Activated T-helper 1 cell treated with anti-CD3 and anti-CD28 coated beads, Interleukin-12 subunit alpha, Interleukin-12 subunit beta, Interleukin-2, Interleukin-4 antibody, amounts not matched to agents 30 ng/mL and 10 ng/mL and 1 ng/mL, durations not matched to agents 14 hours and 24 hours and 36 hours (primary cell): Measurements from ENCODE around the gene VAV2. TPM values are rescaled to one million over a fixed set of nuclear protein-coding genes. Genes with fewer than 3 reads are reported as not detected.
"Not testable (repeated sequence)": the region's sequence is repeated elsewhere in the genome, so short reads cannot be mapped to it uniquely, and the experiment has no call there.

Source experiments
- DNase-seq: peaks from one replicate; pipeline ENCODE4 v3.0.0; 2021; ENCODE audit warnings: low spot score
- H3K27ac Mint-ChIP-seq: one replicate; pipeline ENCODE4 v1.8.0; 2021; ENCODE audit warnings: mild to moderate bottlenecking, mixed read lengths
- H3K27me3 Mint-ChIP-seq: one replicate; pipeline ENCODE4 v1.8.0; 2022; ENCODE audit warnings: mild to moderate bottlenecking, moderate library complexity, mixed read lengths; ENCODE audit not compliant: insufficient read depth
- H3K36me3 Mint-ChIP-seq: one replicate; pipeline ENCODE4 v1.8.0; 2021; ENCODE audit warnings: low read depth, mixed read lengths
- H3K4me1 Mint-ChIP-seq: one replicate; pipeline ENCODE4 v1.8.0; 2021; ENCODE audit warnings: low read depth, mixed read lengths
- H3K4me3 Mint-ChIP-seq: one replicate; pipeline ENCODE4 v1.8.0; 2021; ENCODE audit warnings: mild to moderate bottlenecking, moderate library complexity, mixed read lengths
- H3K9me3 Mint-ChIP-seq: one replicate; pipeline ENCODE4 v1.8.0; 2021; ENCODE audit warnings: mixed read lengths
- intact Hi-C: fragments of 100-400 bp; cut with micrococcal nuclease; formaldehyde crosslinking; loops from one replicate; pipeline ENCODE4 v1.15.1; 2024
- total RNA-seq: library from RNA; stranded (reverse); gene quantifications from 2 replicates; pipeline ENCODE4 v1.2.3, GENCODE V29; 2022

VAV2 gene
- total RNA-seq, 1 donor from 2014 or later, result 5.8 TPM

DNA sequence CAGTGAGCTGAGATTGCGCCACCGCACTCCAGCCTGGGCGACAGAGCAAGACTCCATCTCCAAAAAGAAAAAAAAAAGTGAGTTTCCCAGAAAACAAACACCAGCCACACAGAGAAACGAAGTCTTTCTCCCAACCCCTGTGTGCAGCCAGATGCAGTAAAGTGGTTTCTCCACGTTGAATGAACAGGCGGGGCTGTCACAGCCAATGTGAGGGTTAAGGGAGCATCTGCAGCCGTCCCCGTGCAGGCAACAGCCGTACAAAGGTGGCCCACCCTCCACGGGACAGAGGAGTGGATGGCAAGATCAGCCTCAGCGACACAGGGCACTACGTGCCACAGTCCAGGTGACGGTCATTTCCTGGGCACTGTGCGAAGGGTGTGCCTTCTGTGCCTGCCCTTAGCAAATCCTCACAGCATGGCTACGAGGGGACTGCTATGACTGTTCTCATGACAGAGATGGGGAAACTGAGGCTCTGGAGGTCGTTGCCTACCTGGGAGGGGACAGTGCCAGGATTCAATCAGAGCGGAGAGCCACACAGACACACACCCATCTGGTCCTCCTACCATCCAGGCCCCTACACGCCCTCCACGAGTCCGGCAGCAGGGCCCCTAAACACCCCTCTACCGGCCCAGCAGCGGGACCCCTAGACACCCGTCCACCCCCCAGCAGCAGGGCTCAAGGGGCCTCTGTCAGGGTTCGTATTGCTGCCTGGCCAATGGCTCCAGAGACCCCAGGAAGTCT, 2.3 kb downstream of the VAV2 start:
- intact Hi-C loops, result loop anchor here (5.0 kb wide), 1 partner anchor 572 kb away; the partner anchor contains the start of gene REXO4
- no peak overlapping the region for H3K4me3 Mint-ChIP-seq

DNA sequence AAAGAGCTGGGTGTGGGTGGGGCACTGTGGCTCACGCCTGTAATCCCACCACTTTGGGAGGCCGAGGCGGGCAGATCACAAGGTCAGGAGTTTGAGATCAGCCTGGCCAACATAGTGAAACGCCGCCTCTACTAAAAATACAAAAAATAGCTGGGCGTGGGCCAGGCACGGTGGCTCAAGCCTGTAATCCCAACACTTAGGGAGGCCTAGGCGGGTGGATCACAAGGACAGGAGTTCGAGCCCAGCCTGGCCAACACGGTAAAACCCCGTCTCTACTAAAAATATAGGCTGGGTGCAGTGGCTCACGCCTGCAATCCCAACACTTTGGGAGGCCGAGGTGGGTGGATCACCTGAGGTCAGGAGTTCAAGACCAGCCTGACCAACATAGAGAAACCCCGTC, 3.4 kb downstream of the VAV2 start:
- H3K36me3 Mint-ChIP-seq, H3K9me3 Mint-ChIP-seq, intact Hi-C loops, H3K4me3 Mint-ChIP-seq, H3K4me1 Mint-ChIP-seq, H3K27ac Mint-ChIP-seq, DNase-seq: not testable (repeated sequence)
- peaks cover 16% of the 10 kb centered on the region for H3K27me3 Mint-ChIP-seq

More for the DNA sequence above, 2.3 kb downstream of the VAV2 start:
- no peak for DNase-seq
- no peaks in the 10 kb centered on the region for H3K4me1 Mint-ChIP-seq
- H3K27me3 Mint-ChIP-seq, result peaks cover 19% of the 10 kb centered on the region
- H3K27ac Mint-ChIP-seq, result no peak overlapping the region
- no peaks in the 10 kb centered on the region for H3K36me3 Mint-ChIP-seq
- no peaks in the 10 kb centered on the region for H3K9me3 Mint-ChIP-seq

DNA sequence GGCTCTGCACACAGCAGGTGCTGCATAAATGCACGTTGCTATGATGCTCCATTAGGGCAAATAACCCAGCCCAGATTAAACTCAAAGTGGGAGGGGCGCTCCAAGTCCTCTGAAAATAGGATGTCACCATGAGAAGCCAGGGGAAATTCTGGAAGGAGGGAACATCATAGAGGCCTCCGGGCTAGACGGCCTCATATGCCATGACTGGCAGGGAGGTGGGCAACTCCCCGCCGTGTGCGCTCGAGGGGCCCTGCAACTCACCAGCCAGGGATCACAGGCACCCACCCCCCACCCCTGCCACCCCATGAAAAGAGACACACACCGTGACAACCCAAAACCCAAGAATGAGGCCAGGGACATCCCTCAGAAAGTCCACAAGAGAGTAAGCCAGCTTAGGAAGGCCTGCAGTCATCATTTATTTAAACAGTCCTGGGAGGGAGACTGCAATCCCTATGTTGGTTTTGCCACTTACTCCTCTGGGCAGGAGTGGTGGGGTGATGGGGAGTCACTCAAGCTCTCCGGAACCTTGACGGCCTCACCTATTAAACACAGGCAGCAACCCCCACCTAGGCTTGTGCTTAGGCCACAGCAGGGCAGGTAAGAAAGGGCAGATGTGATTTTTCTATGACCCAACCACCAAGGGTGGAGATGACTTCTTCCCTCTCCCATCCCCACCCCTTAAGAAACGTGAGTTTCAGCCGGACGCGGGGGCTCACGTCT, 4.0 kb downstream of the VAV2 start:
- intact Hi-C loops, result no loop called here
- no peak for DNase-seq
- H3K4me3 Mint-ChIP-seq, result no peak overlapping the region
- H3K27me3 Mint-ChIP-seq, result peaks cover 16% of the 10 kb centered on the region
- H3K27ac Mint-ChIP-seq, result no peak overlapping the region
- no peaks in the 10 kb centered on the region for H3K4me1 Mint-ChIP-seq
- H3K36me3 Mint-ChIP-seq, result no peaks in the 10 kb centered on the region
- no peaks in the 10 kb centered on the region for H3K9me3 Mint-ChIP-seq

GRCh38 chr9:133987446-133987788, 4.7 kb downstream of the VAV2 start:
- Mint-ChIP-seq H3K27ac (no peak overlapping the region), H3K27me3 (peaks cover 16% of the 10 kb centered on the region), H3K9me3 (no peaks in the 10 kb centered on the region), H3K4me3 (no peak overlapping the region), H3K4me1 (no peaks in the 10 kb centered on the region), H3K36me3 (no peaks in the 10 kb centered on the region)
- intact Hi-C loops, result no loop called here
- DNase-seq, result no peak

DNA sequence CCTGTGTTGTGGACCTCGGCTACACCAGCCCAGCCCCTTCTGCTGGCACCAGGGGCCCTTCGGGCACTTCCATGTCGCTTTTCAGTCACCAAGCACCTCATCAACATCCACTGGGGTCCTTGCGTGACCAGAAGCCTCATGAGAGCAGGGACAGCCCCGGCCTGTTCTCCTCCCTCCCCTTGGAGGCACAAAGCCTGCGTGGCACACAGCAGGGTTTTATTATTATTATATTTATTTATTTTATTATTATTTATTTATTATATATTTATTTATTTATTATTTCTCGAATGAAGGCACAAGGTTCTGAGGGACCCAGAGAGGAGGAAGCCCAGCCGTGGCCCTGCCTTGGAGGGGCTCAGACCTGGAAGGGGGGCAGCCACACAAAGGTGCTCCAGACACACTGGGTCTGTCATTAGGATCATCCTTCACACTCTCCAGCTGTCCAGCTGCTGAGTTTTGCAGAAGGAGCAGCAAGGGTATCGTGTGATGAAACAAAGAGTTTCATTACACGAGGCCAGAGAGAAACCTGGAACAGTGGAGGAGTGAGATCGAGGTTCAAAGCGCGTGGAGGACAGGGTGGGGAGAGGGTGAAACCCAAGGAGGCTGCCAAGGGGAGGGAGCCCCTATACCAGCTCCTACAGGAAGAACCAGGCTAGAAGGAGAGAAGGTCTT, 5.2 kb downstream of the VAV2 start:
- Mint-ChIP-seq H3K27me3 (peaks cover 16% of the 10 kb centered on the region), H3K27ac (no peak overlapping the region), H3K4me1 (no peaks in the 10 kb centered on the region), H3K4me3 (no peak overlapping the region), H3K36me3 (no peaks in the 10 kb centered on the region), H3K9me3 (no peaks in the 10 kb centered on the region)
- DNase-seq, result no peak
- intact Hi-C loops, result no loop called here

DNA sequence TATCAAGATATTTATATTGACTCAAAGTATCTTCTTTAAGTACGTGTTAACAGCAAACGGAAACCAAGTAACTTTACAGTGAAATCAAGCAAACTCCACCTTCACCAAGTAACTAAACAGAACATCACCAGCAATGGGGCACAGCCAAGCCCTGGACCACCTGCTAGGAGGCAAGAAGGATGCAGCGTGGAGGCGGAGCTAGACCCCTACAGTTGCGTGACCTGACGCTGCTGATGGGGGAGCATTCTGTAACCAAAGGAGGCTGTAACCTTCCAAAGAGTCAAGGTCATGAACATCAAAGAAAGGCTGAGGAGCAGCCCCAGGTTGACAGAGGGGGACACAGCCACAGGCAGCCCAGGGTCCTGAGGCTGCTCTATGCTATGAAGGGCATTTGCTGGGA, 6.1 kb downstream of the VAV2 start:
- H3K4me3 Mint-ChIP-seq, result no peak overlapping the region
- H3K36me3 Mint-ChIP-seq, result no peaks in the 10 kb centered on the region
- H3K4me1 Mint-ChIP-seq, result no peaks in the 10 kb centered on the region
- DNase-seq, result no peak
- no peaks in the 10 kb centered on the region for H3K9me3 Mint-ChIP-seq
- no peak overlapping the region for H3K27ac Mint-ChIP-seq
- intact Hi-C loops, result no loop called here
- H3K27me3 Mint-ChIP-seq, result peaks cover 15% of the 10 kb centered on the region

DNA sequence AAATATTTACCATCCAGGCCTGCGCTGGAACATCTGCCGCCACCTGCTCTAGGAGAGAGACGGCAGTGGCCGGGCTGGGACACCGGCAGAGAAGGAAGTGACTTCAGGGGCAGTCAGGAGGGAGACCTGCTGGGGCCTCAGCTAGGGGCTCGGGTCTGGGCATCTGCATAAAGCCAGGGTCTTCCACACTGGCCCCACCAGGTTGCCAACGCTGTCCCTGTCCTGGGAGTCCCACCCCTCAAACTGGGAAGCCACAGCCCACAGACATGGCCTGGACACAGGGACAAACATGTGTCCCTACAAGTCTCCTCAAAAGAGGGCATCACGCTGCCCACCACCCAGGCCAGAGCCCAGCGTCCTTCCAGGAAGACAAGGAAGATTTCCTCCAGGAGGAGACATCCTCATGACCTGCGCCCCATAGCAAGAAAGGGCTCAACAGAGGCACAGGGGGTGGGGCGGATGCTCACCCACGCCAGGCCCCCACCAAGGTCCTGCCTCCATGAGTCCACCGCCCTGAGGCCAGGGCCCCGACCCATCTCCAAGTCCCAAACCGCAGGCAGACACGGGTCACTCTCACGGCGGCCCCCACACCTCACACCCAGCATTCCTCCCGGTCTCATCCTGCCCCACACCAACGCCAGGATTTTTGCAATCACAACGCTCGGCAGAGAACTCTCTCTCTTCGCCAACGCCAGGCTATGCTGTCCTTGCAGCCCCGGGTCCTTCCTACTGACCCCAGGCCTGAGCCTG, 9.0 kb downstream of the VAV2 start:
- no peak for DNase-seq
- Mint-ChIP-seq H3K9me3 (no peaks in the 10 kb centered on the region), H3K4me3 (no peak overlapping the region), H3K36me3 (no peaks in the 10 kb centered on the region), H3K4me1 (no peaks in the 10 kb centered on the region), H3K27me3 (no peaks in the 10 kb centered on the region), H3K27ac (no peak overlapping the region)
- intact Hi-C loops, result no loop called here

DNA sequence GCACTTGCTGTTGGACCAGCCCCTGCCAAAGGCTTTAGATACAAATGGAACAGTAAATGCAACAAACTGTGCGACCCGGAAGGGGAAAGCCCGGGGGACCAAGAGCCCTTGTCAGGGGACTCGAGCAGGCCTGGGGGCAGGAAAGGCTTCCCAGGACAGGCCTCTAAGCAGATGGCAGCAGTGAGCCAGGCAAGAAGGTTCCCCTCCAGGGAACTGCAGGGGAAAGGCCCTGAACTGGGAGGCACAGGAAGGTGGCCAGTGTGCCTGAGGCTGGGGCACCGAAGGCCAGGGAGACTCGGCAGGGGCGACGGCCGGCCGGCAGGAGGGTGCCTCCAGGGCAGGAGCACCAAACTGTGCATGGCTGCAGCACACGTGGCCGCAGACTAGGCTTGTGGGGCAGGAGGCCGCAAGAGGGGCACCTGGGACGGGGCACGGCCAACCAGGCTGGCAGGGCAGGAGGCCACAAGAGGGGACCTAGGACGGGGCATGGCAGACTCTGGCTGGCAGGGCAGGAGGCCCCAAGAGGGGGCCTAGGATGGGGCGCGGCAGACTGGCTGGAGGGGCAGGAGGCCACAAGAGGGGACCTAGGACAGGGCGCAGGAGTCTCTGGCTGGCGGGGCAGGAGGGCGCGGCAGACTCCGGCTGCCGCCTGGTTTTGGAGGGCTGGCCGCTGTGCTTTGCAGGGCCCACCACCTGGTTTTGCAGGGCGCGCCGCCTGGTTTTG, 10.0 kb downstream of the VAV2 start:
- DNase-seq, result no peak
- H3K4me1 Mint-ChIP-seq, result no peaks in the 10 kb centered on the region
- H3K9me3 Mint-ChIP-seq, result no peaks in the 10 kb centered on the region
- no peak overlapping the region for H3K4me3 Mint-ChIP-seq
- H3K36me3 Mint-ChIP-seq, result no peaks in the 10 kb centered on the region
- intact Hi-C loops, result no loop called here
- H3K27me3 Mint-ChIP-seq, result no peaks in the 10 kb centered on the region
- no peak overlapping the region for H3K27ac Mint-ChIP-seq

- no peak overlapping the region for H3K27ac Mint-ChIP-seq
- H3K27me3 Mint-ChIP-seq, result no peaks in the 10 kb centered on the region
- no peaks in the 10 kb centered on the region for H3K4me1 Mint-ChIP-seq
Observed at GRCh38 chr9:133981589-133981957, 10.6 kb downstream of the VAV2 start.

GRCh38 chr9:133980864-133981588, 11.1 kb downstream of the VAV2 start:
- no peak overlapping the region for H3K27ac Mint-ChIP-seq
- H3K9me3 Mint-ChIP-seq, result no peaks in the 10 kb centered on the region

More at GRCh38 chr9:133981589-133981957, 10.6 kb downstream of the VAV2 start:
- no peak overlapping the region for H3K4me3 Mint-ChIP-seq
- no peaks in the 10 kb centered on the region for H3K36me3 Mint-ChIP-seq
- DNase-seq, result no peak
- H3K9me3 Mint-ChIP-seq, result no peaks in the 10 kb centered on the region
- intact Hi-C loops, result no loop called here

DNA sequence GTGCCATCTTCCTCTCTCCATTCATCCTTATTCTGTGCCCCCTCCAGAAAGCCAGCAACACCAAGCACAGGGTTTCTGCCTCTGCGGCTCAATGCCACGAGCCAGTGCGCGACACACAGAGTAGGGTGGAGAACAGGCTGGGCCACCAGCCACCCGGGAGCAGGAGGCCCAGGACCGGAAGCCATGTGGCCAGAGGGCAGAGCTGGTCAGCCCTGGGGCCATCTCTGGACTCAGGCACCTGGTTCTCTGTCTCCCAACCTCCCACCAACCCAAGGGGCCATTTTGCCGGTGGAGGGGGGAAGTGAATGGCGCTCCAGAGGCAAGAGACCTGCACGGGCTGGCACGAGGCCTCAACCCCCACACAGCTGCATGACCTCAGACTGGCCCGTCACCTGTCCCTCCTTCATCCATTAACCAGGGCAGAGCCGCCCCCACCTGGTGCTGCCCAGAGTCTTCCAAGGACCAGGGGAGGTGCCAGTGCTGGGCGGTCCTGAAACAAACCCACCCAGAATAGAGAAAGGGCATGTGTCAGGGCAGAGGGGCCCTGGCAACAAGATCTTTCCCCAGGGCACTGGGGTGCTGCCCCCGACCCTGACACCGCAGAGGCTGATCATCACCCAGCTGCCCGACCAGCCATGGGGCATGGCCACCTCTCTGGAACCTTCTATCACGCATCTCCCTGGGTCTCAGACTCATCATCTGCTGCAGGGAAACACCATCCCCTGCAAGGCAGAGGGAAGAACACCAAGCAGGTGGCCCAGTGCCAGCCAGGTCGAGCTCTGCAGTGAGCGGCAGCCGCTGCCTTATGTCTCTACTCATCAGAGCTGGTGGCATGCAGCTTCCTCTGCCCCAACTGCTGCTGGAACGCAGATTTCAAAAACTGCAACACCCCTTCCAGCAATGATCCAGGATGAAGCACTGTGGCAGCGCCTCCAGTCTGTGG, 11.9 kb downstream of the VAV2 start:
- H3K4me1 Mint-ChIP-seq, result no peaks in the 10 kb centered on the region
- no peaks in the 10 kb centered on the region for H3K36me3 Mint-ChIP-seq
- H3K27ac Mint-ChIP-seq, result no peak overlapping the region
- no peaks in the 10 kb centered on the region for H3K9me3 Mint-ChIP-seq
- no peak for DNase-seq
- peaks cover 2% of the 10 kb centered on the region for H3K27me3 Mint-ChIP-seq
- H3K4me3 Mint-ChIP-seq, result no peak overlapping the region
- intact Hi-C loops, result no loop called here

More at GRCh38 chr9:133980864-133981588, 11.1 kb downstream of the VAV2 start:
- Mint-ChIP-seq H3K27me3 (no peaks in the 10 kb centered on the region), H3K4me3 (no peak overlapping the region), H3K4me1 (no peaks in the 10 kb centered on the region), H3K36me3 (no peaks in the 10 kb centered on the region)
- DNase-seq, result no peak
- intact Hi-C loops, result no loop called here
